Measurements from ENCODE around the gene SIRPG. TPM values are rescaled to one million over a fixed set of nuclear protein-coding genes. Genes with fewer than 3 reads are reported as not detected.

The SIRPG gene
- total and polyA plus RNA-seq, 5 donors: 0.19 to 0.29 (median 0.20) TPM; not detected in 2

DNA sequence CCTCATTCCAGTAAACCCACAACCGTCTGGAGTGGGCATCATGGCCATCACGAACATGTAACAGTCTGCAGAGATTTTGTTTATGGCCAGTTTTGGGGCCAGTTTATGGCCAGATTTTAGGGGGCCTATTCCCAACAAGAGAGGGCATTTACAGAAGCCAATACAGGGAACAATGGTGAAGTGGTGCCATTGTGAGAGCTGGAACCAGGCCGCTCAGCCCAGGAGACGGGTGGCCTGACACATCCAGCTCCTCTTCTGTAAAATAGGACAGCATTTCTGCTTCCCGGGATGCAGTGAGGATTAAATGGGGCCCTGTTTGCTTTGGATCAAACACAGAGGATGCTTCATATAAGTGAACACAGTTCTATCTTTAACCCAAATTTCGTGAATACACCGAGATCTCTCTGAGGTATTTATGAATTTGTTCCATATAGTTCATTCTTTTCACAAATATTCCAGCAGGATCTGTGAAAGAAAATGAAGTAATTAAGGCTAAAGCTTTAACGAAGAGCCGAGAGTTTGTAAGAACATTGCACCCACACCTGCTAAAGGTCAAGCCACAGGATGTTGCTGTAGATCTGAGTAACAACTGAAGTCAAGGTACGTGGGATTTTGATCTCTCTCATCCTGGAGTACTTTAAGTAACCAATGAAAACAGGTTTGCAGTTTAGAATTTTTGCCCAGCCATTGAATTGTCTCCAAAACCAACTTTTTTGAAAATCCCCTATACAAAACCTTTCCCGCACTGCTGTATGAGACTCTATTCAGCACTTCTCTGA, 14.5 kb upstream of the SIRPG start:
- no peak for ATAC-seq
- no peaks in the 10 kb centered on the region for H3K9me3 ChIP-seq (ENCODE audit: control insufficient read depth, low read length)
- no peak for DNase-seq
- WGBS: 81% methylated on average over 11 of the region's 11 CpGs
- no peaks in the 10 kb centered on the region for H3K4me1 ChIP-seq (ENCODE audit: control insufficient read depth, insufficient read depth, low read length)
- H3K27ac ChIP-seq (ENCODE audit: low read length): no peak overlapping the region
- H3K4me3 ChIP-seq (ENCODE audit: low read length): no peak overlapping the region
- intact Hi-C loops (cut with DNase I): no loop called here
- no peaks in the 10 kb centered on the region for H3K27me3 ChIP-seq (ENCODE audit: control insufficient read depth, insufficient read depth)

DNA sequence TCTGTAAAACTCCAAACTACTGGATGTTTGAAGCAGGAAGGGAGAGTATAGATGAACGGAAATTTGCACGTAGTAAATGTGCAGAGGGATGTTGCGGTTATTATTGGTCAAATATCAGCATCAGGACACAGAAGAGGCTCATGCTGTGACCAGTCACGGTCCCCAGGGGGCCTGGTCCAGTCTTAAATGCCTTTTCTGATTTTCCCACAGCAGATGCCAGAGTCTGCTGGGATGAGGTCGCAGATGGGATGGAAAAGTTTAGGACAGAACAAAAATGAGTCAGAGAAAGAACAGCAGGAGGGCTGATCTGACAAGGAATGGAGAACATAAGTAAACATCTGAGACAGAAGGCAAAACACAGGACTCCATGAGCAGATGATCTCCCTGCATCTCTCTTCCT, 11.7 kb upstream of the SIRPG start:
- Histone ChIP-seq H3K27ac (ENCODE audit: low read length) (no peak overlapping the region), H3K4me1 (ENCODE audit: control insufficient read depth, insufficient read depth, low read length) (no peaks in the 10 kb centered on the region), H3K4me3 (ENCODE audit: low read length) (no peak overlapping the region), H3K27me3 (ENCODE audit: control insufficient read depth, insufficient read depth) (no peaks in the 10 kb centered on the region), H3K9me3 (ENCODE audit: control insufficient read depth, low read length) (no peaks in the 10 kb centered on the region)
- WGBS: 65% methylated on average over 5 of the region's 5 CpGs
- no peak for ATAC-seq
- no peak for DNase-seq
- intact Hi-C loops (cut with DNase I): no loop called here

DNA sequence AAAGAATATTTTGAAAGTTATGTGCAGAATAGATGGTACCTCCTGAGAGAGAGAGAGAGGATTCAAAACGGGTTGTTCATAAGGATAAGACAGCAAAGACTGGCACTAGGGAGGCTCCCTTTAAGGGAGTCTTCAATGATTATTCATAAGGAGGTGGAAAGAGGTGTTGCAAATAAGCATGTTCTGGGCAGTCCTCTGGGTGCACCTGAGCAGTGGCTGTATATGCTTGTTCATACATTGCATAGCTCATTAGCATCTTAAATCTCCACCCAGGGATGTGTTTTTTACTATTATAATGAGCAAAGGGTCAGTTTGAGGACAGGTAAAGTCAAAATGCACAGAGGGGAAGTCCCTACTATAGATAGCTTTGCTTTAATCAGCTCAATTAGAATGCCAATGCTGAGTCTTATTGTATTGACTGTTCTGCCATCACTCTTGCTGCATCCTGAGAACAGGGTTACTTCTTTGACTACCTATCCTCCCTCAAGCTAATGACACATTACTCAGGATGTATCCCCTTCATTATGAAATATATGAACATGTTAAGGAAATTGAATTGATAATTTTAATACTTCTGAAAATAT, 10.0 kb upstream of the SIRPG start:
- WGBS: 70% methylated on average over 1 of the region's 1 CpG
- Histone ChIP-seq H3K27me3 (ENCODE audit: control insufficient read depth, insufficient read depth) (no peaks in the 10 kb centered on the region), H3K4me3 (ENCODE audit: low read length) (no peak overlapping the region), H3K4me1 (ENCODE audit: control insufficient read depth, insufficient read depth, low read length) (no peaks in the 10 kb centered on the region), H3K27ac (ENCODE audit: low read length) (no peak overlapping the region), H3K9me3 (ENCODE audit: control insufficient read depth, low read length) (no peaks in the 10 kb centered on the region)
- DNase-seq (no peak), ATAC-seq (no peak)
- intact Hi-C loops (cut with DNase I): no loop called here

DNA sequence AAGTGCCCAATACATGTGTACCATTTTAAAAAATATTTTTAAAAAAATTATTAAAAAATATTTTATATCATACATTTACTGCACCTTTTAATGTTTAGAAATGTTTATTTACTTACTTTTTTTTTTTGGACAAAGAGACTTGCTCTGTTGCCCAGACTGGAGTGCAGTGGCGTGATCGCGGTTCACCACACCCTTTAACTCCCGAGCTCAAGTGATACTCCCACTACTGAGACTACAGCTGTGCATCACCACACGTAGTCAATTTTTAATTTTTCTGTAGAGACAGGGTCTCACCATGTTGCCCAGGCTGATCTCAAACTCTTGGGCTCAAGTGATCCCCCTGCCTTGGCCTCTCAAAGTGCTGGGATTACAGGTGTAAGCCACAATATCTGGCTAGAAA, 9.2 kb upstream of the SIRPG start:
- Histone ChIP-seq H3K27ac (ENCODE audit: low read length) (no peak overlapping the region), H3K27me3 (ENCODE audit: control insufficient read depth, insufficient read depth) (no peaks in the 10 kb centered on the region), H3K4me1 (ENCODE audit: control insufficient read depth, insufficient read depth, low read length) (no peaks in the 10 kb centered on the region), H3K4me3 (ENCODE audit: low read length) (no peak overlapping the region), H3K9me3 (ENCODE audit: control insufficient read depth, low read length) (no peaks in the 10 kb centered on the region)
- no peak for ATAC-seq
- no peak for DNase-seq
- 68% methylated on average over 5 of the region's 5 CpGs for whole genome bisulfite sequencing
- intact Hi-C loops (cut with DNase I): no loop called here

DNA sequence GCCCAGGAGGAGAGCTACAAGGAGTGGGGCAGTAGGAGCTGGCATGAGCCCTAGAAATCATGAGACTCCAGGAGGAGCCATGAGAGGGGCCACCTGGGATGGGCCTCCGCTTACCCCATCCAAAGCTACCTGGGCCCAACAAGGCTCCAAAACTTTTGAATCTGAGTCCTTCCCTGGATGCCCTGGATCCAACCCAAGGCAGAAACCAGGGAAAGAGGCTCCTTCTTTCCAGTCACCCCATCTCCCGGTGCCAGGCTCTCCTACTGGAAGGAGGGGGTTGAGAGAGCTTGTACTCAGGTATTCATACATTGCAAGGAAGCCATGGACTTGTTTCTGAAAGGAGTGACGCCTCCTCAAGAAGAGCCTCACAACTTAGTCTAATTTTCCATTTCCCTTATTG, 7.8 kb upstream of the SIRPG start:
- Histone ChIP-seq H3K4me3 (ENCODE audit: low read length) (no peak overlapping the region), H3K4me1 (ENCODE audit: control insufficient read depth, insufficient read depth, low read length) (no peaks in the 10 kb centered on the region), H3K27me3 (ENCODE audit: control insufficient read depth, insufficient read depth) (no peaks in the 10 kb centered on the region), H3K27ac (ENCODE audit: low read length) (no peak overlapping the region), H3K9me3 (ENCODE audit: control insufficient read depth, low read length) (no peaks in the 10 kb centered on the region)
- 92% methylated on average over 3 of the region's 3 CpGs for WGBS
- no peak for DNase-seq
- intact Hi-C loops (cut with DNase I): no loop called here
- no peak for ATAC-seq

DNA sequence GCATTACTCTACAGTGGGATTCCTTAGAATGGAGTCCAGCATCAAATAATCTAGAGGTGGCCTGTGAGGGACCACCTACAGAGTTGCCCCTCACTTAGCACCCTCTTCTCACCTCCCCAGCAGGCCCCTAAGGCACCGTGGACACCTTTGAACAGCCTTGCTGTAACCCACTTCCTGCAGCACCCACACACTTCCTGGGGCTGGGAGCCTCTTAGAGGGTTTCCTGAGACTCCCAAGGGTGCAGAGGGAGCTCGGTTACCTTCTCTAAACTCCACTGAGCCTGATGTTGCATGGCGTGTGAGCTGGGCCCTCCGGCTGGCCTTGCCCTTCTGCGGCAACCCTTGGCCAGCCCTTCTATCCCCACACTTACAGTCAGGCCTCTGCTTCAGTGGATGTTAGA, 7.3 kb upstream of the SIRPG start:
- WGBS: 68% methylated on average over 5 of the region's 5 CpGs
- no peak overlapping the region for H3K4me3 ChIP-seq (ENCODE audit: low read length)
- no peak overlapping the region for H3K27ac ChIP-seq (ENCODE audit: low read length)
- peak in 1 of 3 donors; percentile 37 for DNase-seq
- no peaks in the 10 kb centered on the region for H3K4me1 ChIP-seq (ENCODE audit: control insufficient read depth, insufficient read depth, low read length)
- no peaks in the 10 kb centered on the region for H3K9me3 ChIP-seq (ENCODE audit: control insufficient read depth, low read length)
- no peak for ATAC-seq
- intact Hi-C loops (cut with DNase I): no loop called here
- H3K27me3 ChIP-seq (ENCODE audit: control insufficient read depth, insufficient read depth): no peaks in the 10 kb centered on the region

DNA sequence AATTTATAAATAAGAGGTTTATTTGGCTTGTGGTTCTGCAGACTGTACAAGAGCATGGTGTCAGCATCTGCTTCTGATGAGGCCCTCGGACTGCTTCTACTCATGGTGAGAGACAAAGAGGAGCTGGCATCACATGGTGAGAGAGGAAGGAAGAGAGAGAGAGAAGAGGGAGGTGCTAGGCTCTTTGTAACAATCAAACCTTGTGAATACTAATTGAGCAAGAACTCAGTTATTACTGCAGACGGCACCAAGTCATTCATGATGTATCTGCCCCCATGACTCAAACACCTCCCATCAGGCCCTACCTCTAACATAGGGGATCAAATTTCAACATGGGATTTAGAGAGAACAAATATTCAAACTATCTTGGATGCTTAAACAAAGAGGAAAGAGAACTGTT, 6.3 kb upstream of the SIRPG start:
- Histone ChIP-seq H3K27me3 (ENCODE audit: control insufficient read depth, insufficient read depth) (no peaks in the 10 kb centered on the region), H3K9me3 (ENCODE audit: control insufficient read depth, low read length) (no peaks in the 10 kb centered on the region), H3K4me1 (ENCODE audit: control insufficient read depth, insufficient read depth, low read length) (no peaks in the 10 kb centered on the region), H3K4me3 (ENCODE audit: low read length) (no peak overlapping the region), H3K27ac (ENCODE audit: low read length) (no peak overlapping the region)
- ATAC-seq (no peak), DNase-seq (no peak)
- intact Hi-C loops (cut with DNase I): no loop called here
- 42% methylated on average over 2 of the region's 2 CpGs for WGBS

DNA sequence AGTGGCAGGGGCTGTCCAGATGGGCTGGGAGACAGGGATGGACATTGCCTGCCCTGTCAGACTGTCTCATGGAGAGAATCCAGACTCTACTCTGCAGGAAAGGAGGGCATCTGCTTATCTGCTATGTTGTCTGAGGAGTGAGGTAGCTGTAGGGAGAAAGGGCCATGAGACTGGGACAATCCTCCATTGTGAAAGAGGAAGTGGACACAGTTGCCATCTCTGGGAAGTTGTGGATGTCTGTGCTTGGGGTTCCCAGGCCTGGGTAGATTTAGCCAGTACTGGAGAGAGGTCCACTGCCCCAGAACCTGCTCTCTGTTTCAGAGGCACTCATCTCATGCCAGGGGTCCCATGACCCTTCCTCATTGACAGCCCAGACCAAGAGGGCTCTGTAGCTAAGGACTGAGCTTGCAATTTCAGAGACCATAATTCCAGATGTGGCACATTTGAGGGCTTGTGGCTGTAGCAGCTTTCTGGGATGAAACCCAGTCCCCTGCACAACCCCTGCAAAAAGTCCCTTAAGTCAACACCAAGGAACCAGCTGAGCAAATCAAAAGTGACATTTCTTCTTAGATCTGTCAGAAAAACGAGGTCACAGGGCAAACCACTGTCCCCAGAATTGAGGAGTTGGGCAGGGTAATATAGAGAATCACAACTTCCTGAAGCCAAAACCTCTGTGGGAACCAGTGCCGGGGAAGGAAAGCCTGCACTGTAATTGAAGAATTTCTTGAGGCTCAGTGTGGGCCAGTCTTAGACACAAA, 4.1 kb upstream of the SIRPG start:
- no peak for DNase-seq
- no peak overlapping the region for H3K4me3 ChIP-seq (ENCODE audit: low read length)
- no peaks in the 10 kb centered on the region for H3K4me1 ChIP-seq (ENCODE audit: control insufficient read depth, insufficient read depth, low read length)
- intact Hi-C loops (cut with DNase I): no loop called here
- WGBS: 46% methylated on average over 2 of the region's 2 CpGs
- no peaks in the 10 kb centered on the region for H3K27me3 ChIP-seq (ENCODE audit: control insufficient read depth, insufficient read depth)
- ATAC-seq: no peak
- no peaks in the 10 kb centered on the region for H3K9me3 ChIP-seq (ENCODE audit: control insufficient read depth, low read length)
- no peak overlapping the region for H3K27ac ChIP-seq (ENCODE audit: low read length)

DNA sequence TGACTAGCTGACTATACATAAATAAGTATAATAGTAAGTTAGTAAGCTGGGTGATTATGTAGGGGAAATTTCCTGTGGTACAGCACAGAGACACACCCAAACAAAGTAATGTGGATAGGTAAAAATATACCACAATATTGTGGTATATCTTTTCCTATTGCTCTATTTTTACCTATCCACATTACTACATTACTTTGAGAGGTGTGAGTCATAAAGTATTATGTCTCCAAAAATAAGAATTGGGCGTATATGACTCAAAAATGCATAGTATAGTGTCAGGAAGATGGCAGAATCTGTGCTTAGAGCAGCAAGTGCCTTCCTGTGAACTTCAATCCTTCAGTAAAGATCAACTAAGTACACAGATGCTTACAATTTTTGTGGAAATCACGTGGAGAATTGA, 2.7 kb upstream of the SIRPG start:
- WGBS: 40% methylated on average over 2 of the region's 2 CpGs
- ATAC-seq (no peak), DNase-seq (no peak)
- Histone ChIP-seq H3K27ac (ENCODE audit: low read length) (no peak overlapping the region), H3K27me3 (ENCODE audit: control insufficient read depth, insufficient read depth) (no peaks in the 10 kb centered on the region), H3K4me1 (ENCODE audit: control insufficient read depth, insufficient read depth, low read length) (no peaks in the 10 kb centered on the region), H3K4me3 (ENCODE audit: low read length) (no peak overlapping the region), H3K9me3 (ENCODE audit: control insufficient read depth, low read length) (no peaks in the 10 kb centered on the region)
- intact Hi-C loops (cut with DNase I): no loop called here

DNA sequence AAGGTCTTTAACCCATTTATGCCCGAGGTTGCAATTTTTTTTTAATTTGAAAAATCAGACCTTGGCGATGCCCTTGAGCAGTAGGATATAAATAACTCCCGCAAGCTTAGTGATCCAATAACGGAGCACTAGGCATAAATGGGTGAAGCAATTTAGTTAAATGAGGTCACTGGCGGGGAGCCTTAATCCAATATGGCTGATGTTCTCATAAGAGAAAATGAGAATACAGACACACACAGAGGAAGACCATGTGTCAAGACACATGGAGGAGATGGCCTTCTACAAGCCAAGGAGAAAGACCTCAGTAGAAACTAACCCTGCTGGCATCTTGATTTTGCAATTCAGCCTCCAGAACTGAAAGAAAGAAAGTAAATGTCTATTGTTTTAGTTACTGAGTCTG, 735 bp downstream of the SIRPG start:
- 76% methylated on average over 5 of the region's 5 CpGs for WGBS
- no peak overlapping the region for H3K27ac ChIP-seq (ENCODE audit: low read length)
- DNase-seq (no peak), ATAC-seq (no peak)
- no peaks in the 10 kb centered on the region for H3K9me3 ChIP-seq (ENCODE audit: control insufficient read depth, low read length)
- H3K4me3 ChIP-seq (ENCODE audit: low read length): no peak overlapping the region
- H3K27me3 ChIP-seq (ENCODE audit: control insufficient read depth, insufficient read depth): no peaks in the 10 kb centered on the region
- intact Hi-C loops (cut with DNase I): no loop called here
- H3K4me1 ChIP-seq (ENCODE audit: control insufficient read depth, insufficient read depth, low read length): no peaks in the 10 kb centered on the region

DNA sequence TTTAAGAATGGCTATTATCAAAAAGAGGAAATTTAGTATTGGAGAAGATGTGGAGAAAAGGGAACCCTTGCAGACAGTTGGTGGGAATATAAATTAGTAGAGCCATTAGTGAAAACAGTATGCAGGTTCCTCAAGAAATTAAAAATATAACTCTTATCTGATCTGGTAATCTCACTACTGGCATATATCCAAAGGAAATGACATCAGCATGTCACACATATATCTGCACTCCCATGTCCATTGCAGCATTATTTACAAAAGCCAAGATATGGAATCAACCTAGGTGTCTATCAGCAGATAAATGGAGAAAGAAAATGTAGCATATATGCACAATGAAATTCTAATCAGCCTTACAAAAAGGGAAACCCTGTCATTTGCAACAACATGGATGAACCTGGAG, 2.6 kb downstream of the SIRPG start:
- H3K27ac ChIP-seq (ENCODE audit: low read length): no peak overlapping the region
- H3K27me3 ChIP-seq (ENCODE audit: control insufficient read depth, insufficient read depth): no peaks in the 10 kb centered on the region
- no peak for DNase-seq
- no peak for ATAC-seq
- H3K9me3 ChIP-seq (ENCODE audit: control insufficient read depth, low read length): no peaks in the 10 kb centered on the region
- intact Hi-C loops (cut with DNase I): no loop called here
- no peaks in the 10 kb centered on the region for H3K4me1 ChIP-seq (ENCODE audit: control insufficient read depth, insufficient read depth, low read length)
- H3K4me3 ChIP-seq (ENCODE audit: low read length): no peak overlapping the region

Data from right cardiac atrium (tissue), 5 donors.